ENCODE results near the gene HAUS5.

Gene HAUS5

GRCh38 chr19:35663981-35664380, 51.4 kb downstream of the HAUS5 start:
- no peak for TF ChIP-seq CTCF (IDR thresholded peaks at IDR 0.05)

- no peak for TF ChIP-seq CTCF (IDR thresholded peaks at IDR 0.05)
Measured at GRCh38 chr19:35665157-35665556, 52.6 kb downstream of the HAUS5 start.

GRCh38 chr19:35665604-35666003, 53.1 kb downstream of the HAUS5 start:
- TF ChIP-seq CTCF (IDR thresholded peaks at IDR 0.05), result no peak

- TF ChIP-seq CTCF (IDR thresholded peaks at IDR 0.05), result no peak
Measured at GRCh38 chr19:35666251-35666913, 53.8 kb downstream of the HAUS5 start, which contains the start of gene UPK1A. Gene UPK1A (plus strand): TSS chr19:35666517. CDS start chr19:35666813, 296 bp downstream.

- no peak for TF ChIP-seq CTCF (IDR thresholded peaks at IDR 0.05)
Measured at GRCh38 chr19:35669566-35669965, 57.0 kb downstream of the HAUS5 start.

- TF ChIP-seq CTCF (IDR thresholded peaks at IDR 0.05), result no peak
Measured at GRCh38 chr19:35669974-35670373, 57.4 kb downstream of the HAUS5 start.

GRCh38 chr19:35670686-35671085, 58.2 kb downstream of the HAUS5 start:
- no peak for TF ChIP-seq CTCF (IDR thresholded peaks at IDR 0.05)

- TF ChIP-seq CTCF (IDR thresholded peaks at IDR 0.05), result no peak
Measured at GRCh38 chr19:35671818-35672217, 59.3 kb downstream of the HAUS5 start.
